ENCODE measurements around the gene SELENON. TPM values are rescaled to one million over a fixed set of nuclear protein-coding genes. Genes with fewer than 3 reads are reported as not detected.

SELENON gene
- total and polyA plus RNA-seq, 9 of the 15 experiments (the other 6 are each of a cell fraction or from before 2014, with no cell fraction given): 0.43 to 26.7 (median 7.0) TPM

GRCh38 chr1:25813071-25813733 lies 13.2 kb downstream of the SELENON start:
- FAIRE-seq (no peak), ATAC-seq (no peak), DNase-seq (ENCODE audit: extremely low read depth in 1 of 4, low spot score in 3 of 4) (no peak)
- Histone ChIP-seq H3K9ac (ENCODE audit: insufficient read depth in 1 of 2, low read depth in 2 of 2, low read length in 2 of 2) (no peak overlapping the region), H2AFZ (ENCODE audit: low read depth, low read length) (no peak overlapping the region), H4K20me1 (replicated peaks; ENCODE audit: control insufficient read depth, insufficient read depth, low read length) (peaks cover 4% of the 10 kb centered on the region; the same call in 1 of the 2 replicates), H3K36me3 (ENCODE audit: control insufficient read depth, insufficient read depth, low read length) (peaks cover 4% of the 10 kb centered on the region; the same call in 1 of the 3 replicates), H3K27me3 (ENCODE audit: control insufficient read depth in 2 of 2, insufficient read depth in 2 of 2, low read length in 2 of 2) (no peaks in the 10 kb centered on the region), H3K4me1 (replicated peaks in 1 of 2; ENCODE audit: control insufficient read depth in 2 of 2, insufficient read depth in 2 of 2, low read length in 2 of 2) (peaks cover 8 to 55% of the 10 kb centered on the region in 2 experiments), H3K9me3 (replicated peaks; ENCODE audit: control insufficient read depth, insufficient read depth, low read depth, low read length) (no peaks in the 10 kb centered on the region), H3K27ac (ENCODE audit: extremely low read depth, low read depth, low read length) (no peak overlapping the region), H3K4me2 (ENCODE audit: insufficient read depth, low read length) (no peak overlapping the region), H3K4me3 (no peak overlapping the region), H3K79me2 (ENCODE audit: control insufficient read depth, insufficient read depth, low read length) (peaks cover under 1% of the 10 kb centered on the region; the same call in 1 of the 3 replicates), H3K9me1 (ENCODE audit: control insufficient read depth, insufficient read depth, low read length) (no peaks in the 10 kb centered on the region)
- ChIA-PET POLR2A (no interaction called here), CTCF (ENCODE audit: low intra/inter-chr PET ratio) (interaction anchor here (0.7 kb wide), 2 partner anchors 184 to 512 kb away, joined by 3 read pairs; partner anchors contain the start of gene PAFAH2)
- WGBS (ENCODE audit: insufficient coverage, low coverage, missing lambda C conversion rate): 55% methylated on average over 11 of the region's 11 CpGs
- intact Hi-C loops (cut with micrococcal nuclease) (no loop called here), in situ Hi-C loops (cut with MboI) (loop anchor here (10.0 kb wide), 1 partner anchor 408 kb away; no protein-coding TSS in a partner anchor)
- BruUV-seq (replicated peaks): no TSS peak
- no peak for TF ChIP-seq ZC3H11A (IDR thresholded peaks at IDR 0.05; ENCODE audit: low read depth, low read length)
- TF ChIP-seq, protein P1, sequence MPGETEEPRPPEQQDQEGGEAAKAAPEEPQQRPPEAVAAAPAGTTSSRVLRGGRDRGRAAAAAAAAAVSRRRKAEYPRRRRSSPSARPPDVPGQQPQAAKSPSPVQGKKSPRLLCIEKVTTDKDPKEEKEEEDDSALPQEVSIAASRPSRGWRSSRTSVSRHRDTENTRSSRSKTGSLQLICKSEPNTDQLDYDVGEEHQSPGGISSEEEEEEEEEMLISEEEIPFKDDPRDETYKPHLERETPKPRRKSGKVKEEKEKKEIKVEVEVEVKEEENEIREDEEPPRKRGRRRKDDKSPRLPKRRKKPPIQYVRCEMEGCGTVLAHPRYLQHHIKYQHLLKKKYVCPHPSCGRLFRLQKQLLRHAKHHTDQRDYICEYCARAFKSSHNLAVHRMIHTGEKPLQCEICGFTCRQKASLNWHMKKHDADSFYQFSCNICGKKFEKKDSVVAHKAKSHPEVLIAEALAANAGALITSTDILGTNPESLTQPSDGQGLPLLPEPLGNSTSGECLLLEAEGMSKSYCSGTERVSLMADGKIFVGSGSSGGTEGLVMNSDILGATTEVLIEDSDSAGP (CRISPR knock-in tag; IDR thresholded peaks at IDR 0.05): no peak
- TF ChIP-seq ZNF197 (CRISPR knock-in tag; IDR thresholded peaks at IDR 0.05; ENCODE audit: low read depth): no peak
- no peak for TF ChIP-seq SIN3A (IDR thresholded peaks at IDR 0.05; ENCODE audit: borderline replicate concordance in 2 of 2, control insufficient read depth in 1 of 2, low read depth in 2 of 2, low read length in 2 of 2)
- TF ChIP-seq HIVEP1 (CRISPR knock-in tag; IDR thresholded peaks at IDR 0.05): no peak
- no peak for TF ChIP-seq POLR2AphosphoS2 (IDR thresholded peaks at IDR 0.05; ENCODE audit: low read length)
- TF ChIP-seq TBL1XR1 (IDR thresholded peaks at IDR 0.05; ENCODE audit: low read length in 2 of 2): no peak
- no peak for TF ChIP-seq MYC (IDR thresholded peaks at IDR 0.05; ENCODE audit: low read depth, low read length)
- TF ChIP-seq MYC (CRISPR knock-in tag; IDR thresholded peaks at IDR 0.05; ENCODE audit: borderline replicate concordance, low read depth): no peak
- TF ChIP-seq CREB1 (IDR thresholded peaks at IDR 0.05): no peak
- TF ChIP-seq CREB1 (CRISPR knock-in tag; IDR thresholded peaks at IDR 0.05): no peak
- TF ChIP-seq, protein P2, sequence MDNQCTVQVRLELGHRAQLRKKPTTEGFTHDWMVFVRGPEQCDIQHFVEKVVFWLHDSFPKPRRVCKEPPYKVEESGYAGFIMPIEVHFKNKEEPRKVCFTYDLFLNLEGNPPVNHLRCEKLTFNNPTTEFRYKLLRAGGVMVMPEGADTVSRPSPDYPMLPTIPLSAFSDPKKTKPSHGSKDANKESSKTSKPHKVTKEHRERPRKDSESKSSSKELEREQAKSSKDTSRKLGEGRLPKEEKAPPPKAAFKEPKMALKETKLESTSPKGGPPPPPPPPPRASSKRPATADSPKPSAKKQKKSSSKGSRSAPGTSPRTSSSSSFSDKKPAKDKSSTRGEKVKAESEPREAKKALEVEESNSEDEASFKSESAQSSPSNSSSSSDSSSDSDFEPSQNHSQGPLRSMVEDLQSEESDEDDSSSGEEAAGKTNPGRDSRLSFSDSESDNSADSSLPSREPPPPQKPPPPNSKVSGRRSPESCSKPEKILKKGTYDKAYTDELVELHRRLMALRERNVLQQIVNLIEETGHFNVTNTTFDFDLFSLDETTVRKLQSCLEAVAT (IDR thresholded peaks at IDR 0.05): no peak
- TF ChIP-seq SFPQ (IDR thresholded peaks at IDR 0.05; ENCODE audit: low read depth, low read length): no peak
- no peak for TF ChIP-seq PHF8 (IDR thresholded peaks at IDR 0.05; ENCODE audit: borderline replicate concordance, low read length)
- TF ChIP-seq RBM22 (IDR thresholded peaks at IDR 0.05; ENCODE audit: low read depth, low read length, poor library complexity, severe bottlenecking): no peak
- TF ChIP-seq NFATC3 (IDR thresholded peaks at IDR 0.05): no peak
- TF ChIP-seq SP2 (IDR thresholded peaks at IDR 0.05; ENCODE audit: extremely low read depth, low read depth, low read length, poor library complexity, severe bottlenecking): no peak

Measured in K562 (cell line).